ENCODE data around the gene NBL1.

DNA sequence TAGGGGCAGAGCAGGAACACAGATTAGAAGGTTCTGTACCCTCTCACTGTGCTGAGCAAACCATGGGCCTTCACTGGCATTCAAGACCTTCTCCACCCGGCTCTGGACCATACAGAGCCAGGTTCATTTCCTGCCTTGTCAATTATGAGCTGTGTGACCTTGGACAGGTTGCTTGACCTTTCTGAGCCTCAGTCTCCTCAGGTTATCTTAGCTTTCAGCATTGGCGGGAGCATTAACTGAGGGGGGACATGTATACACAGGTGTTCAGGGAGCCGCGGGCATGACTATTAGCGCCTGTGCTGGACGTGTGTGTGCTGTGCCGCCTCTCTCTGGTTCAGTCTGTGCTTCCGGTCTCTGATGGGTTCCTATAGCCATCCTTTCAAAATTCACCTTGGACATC lies 52.7 kb downstream of the NBL1 start:
- TF ChIP-seq, protein P1, sequence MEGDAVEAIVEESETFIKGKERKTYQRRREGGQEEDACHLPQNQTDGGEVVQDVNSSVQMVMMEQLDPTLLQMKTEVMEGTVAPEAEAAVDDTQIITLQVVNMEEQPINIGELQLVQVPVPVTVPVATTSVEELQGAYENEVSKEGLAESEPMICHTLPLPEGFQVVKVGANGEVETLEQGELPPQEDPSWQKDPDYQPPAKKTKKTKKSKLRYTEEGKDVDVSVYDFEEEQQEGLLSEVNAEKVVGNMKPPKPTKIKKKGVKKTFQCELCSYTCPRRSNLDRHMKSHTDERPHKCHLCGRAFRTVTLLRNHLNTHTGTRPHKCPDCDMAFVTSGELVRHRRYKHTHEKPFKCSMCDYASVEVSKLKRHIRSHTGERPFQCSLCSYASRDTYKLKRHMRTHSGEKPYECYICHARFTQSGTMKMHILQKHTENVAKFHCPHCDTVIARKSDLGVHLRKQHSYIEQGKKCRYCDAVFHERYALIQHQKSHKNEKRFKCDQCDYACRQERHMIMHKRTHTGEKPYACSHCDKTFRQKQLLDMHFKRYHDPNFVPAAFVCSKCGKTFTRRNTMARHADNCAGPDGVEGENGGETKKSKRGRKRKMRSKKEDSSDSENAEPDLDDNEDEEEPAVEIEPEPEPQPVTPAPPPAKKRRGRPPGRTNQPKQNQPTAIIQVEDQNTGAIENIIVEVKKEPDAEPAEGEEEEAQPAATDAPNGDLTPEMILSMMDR (IDR thresholded peaks at IDR 0.05): no peak
- no peak for TF ChIP-seq POLR2A (IDR thresholded peaks at IDR 0.05)
